Measurements from ENCODE around the gene TIMD4.

- TF ChIP-seq POLR2AphosphoS5 (IDR thresholded peaks at IDR 0.05) (no peak), EP300 (IDR thresholded peaks at IDR 0.05) (no peak)
- TF ChIP-seq, protein P1, sequence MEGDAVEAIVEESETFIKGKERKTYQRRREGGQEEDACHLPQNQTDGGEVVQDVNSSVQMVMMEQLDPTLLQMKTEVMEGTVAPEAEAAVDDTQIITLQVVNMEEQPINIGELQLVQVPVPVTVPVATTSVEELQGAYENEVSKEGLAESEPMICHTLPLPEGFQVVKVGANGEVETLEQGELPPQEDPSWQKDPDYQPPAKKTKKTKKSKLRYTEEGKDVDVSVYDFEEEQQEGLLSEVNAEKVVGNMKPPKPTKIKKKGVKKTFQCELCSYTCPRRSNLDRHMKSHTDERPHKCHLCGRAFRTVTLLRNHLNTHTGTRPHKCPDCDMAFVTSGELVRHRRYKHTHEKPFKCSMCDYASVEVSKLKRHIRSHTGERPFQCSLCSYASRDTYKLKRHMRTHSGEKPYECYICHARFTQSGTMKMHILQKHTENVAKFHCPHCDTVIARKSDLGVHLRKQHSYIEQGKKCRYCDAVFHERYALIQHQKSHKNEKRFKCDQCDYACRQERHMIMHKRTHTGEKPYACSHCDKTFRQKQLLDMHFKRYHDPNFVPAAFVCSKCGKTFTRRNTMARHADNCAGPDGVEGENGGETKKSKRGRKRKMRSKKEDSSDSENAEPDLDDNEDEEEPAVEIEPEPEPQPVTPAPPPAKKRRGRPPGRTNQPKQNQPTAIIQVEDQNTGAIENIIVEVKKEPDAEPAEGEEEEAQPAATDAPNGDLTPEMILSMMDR (IDR thresholded peaks at IDR 0.05) = no peak
These were observed 40.7 kb downstream of the TIMD4 start for GRCh38 chr5:156922207-156922792.
